Stimulated activated naive CD8-positive, alpha-beta T cell treated with anti-CD3 and anti-CD28 coated beads, Interleukin-15, amount 100 ng/mL, for 72 hours (primary cell): Measurements from ENCODE around the gene ARF4.
"Not testable (repeated sequence)": the region's sequence is repeated elsewhere in the genome, so short reads cannot be mapped to it uniquely, and the experiment has no call there.

Experiments used
- ATAC-seq: fragments of 150-1000 bp; cut with Tn5 transposase; 2 replicates; pipeline ENCODE4 v1.10.0; 2021; ENCODE audit warnings: mild to moderate bottlenecking, moderate library complexity
- DNase-seq, 2 donors: peaks; one replicate each; pipeline ENCODE4 v3.0.0; 2021 to 2022
- H3K27ac Mint-ChIP-seq, 2 donors: one replicate each; pipeline ENCODE4 v1.8.0; 2022; ENCODE audit warnings: mild to moderate bottlenecking in 2 of 2, mixed read lengths in 2 of 2, moderate library complexity in 2 of 2
- H3K27me3 Mint-ChIP-seq: one replicate; pipeline ENCODE4 v1.8.0; 2022; ENCODE audit warnings: mixed read lengths
- H3K4me1 Mint-ChIP-seq: one replicate; pipeline ENCODE4 v1.8.0; 2022; ENCODE audit warnings: mild to moderate bottlenecking, mixed read lengths
- H3K4me3 Mint-ChIP-seq, 2 donors: one replicate each; pipeline ENCODE4 v1.8.0; 2022; ENCODE audit warnings: mild to moderate bottlenecking in 2 of 2, mixed read lengths in 2 of 2, moderate library complexity in 1 of 2
- H3K9me3 Mint-ChIP-seq, 2 donors: one replicate each; pipeline ENCODE4 v1.8.0; 2022; ENCODE audit warnings: mixed read lengths in 2 of 2

ARF4 gene

DNA sequence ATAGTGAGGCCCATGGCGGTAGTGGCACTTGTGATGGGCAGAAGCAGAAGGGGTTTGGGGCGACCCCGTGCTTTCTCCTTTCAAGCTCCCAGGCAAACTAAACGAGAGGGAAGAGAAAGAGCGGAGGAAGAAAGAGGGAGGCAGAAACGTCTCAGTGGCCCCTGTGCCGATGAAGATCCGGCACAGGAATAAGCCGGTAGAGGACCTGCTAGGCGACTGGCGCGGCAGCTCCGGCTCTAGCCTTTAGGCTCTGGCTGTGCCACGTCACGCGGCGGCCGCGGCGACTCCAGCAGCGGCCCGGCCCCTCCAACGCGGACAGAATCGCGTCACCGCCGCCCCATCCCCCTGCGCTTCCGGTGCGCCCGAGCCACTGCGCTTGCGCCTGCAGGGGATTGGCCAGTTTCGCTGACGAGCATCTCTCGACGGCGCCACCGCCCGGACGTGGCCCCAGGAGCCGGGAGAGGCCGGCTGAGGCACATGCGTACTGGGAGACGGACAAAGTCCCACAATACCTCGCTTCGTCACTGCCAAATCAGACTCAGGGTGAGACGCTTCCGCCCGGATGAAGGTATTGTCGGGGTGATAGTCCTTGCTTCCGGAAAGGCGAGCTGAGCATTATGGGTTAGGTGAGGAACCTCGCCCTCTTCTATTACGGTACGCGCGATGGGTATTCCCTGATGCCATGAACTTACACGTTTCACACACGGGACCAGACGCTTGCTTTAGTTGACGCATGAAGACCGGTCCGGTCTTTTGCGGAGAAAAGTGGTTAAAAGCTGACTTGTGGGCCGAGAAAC, at the start of gene ARF4:
Gene ARF4, minus strand, starts transcription at position 218 of the 797 bp plus-strand sequence. Its CDS starts 204 bp downstream, at position 14.
- Mint-ChIP-seq H3K27ac (peak within 1 kb of the TSS; percentile 94 to 98), H3K9me3 (no peaks in the 10 kb centered on the region), H3K4me1 (peaks cover 58% of the 10 kb centered on the region), H3K4me3 (peak within 1 kb of the TSS; percentile 93 to 98), H3K27me3 (no peaks in the 10 kb centered on the region)
- DNase-seq (peak; percentile 100), ATAC-seq (peak; percentile 97)

DNA sequence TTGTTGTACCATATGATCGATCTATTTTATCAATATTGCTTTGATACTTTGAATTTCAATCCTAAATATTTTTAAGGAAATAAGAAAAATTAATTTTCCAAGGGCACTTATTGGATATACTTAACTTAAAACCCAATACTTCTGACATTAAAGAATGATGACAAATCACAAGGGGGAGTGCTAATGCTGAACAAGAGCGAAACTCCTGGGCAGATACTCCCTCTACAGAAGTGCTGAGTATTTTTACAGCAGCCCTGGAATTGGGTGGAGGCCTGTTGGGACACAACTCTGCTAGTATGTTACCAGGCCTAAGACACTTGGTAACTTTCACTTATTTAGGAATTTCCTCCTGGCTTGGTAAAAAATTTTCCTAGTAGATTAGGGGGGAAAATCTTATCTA, 49.6 kb upstream of the ARF4 start:
- peaks cover 9% of the 10 kb centered on the region for H3K4me1 Mint-ChIP-seq
- no peak for DNase-seq
- no peak overlapping the region for H3K4me3 Mint-ChIP-seq
- peak overlapping the region in 1 of 2 donors; percentile 3 for H3K27ac Mint-ChIP-seq
- peaks cover 9 to 12% of the 10 kb centered on the region in 2 donors for H3K9me3 Mint-ChIP-seq
- ATAC-seq: no peak
- no peaks in the 10 kb centered on the region for H3K27me3 Mint-ChIP-seq

DNA sequence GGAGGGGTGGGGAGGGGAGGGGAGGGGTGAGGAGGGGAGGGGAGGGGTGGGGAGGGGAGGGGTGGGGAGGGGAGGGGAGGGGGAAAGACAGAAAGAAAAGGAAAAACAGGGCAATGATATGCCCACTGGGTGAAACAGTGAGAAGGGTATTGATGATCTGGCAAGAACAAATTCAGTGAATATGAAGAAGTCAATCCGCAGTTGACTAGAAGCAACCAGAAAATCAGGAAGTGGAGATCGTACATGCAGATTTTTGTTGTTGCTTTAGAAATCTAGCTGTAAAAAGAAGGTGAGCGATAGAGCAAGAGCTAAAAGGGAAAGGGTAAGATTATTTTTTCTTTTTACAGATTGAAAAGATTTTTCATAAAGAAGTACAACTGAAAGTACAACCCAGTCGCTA, 47.6 kb upstream of the ARF4 start:
- DNase-seq: no peak
- Mint-ChIP-seq H3K4me3 (no peak overlapping the region), H3K27me3 (no peaks in the 10 kb centered on the region), H3K27ac (no peak overlapping the region), H3K4me1 (peaks cover 9% of the 10 kb centered on the region), H3K9me3 (peaks cover 9 to 12% of the 10 kb centered on the region in 2 donors)
- no peak for ATAC-seq

DNA sequence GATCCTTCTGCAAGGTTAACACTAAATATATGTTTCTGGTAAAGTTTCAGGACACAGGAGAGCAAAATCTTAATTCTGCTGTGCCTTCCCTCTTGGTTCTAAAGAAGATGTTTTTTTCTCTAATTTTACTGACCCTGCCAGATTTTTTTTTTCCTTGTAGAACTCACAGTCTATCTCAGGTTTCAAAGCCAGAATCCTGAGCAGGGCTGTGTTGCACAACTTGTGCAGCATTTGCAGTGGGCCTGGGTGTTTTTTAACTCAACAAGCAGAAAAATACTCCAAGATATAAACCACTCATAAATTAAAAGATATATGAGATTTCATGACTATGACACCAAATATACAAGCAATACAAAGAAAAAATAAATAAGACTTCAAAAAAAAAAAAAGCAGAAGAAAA, 40.2 kb upstream of the ARF4 start:
- H3K4me3 Mint-ChIP-seq: no peak overlapping the region
- no peak for DNase-seq
- ATAC-seq: no peak
- no peaks in the 10 kb centered on the region for H3K9me3 Mint-ChIP-seq
- H3K4me1 Mint-ChIP-seq: no peaks in the 10 kb centered on the region
- no peaks in the 10 kb centered on the region for H3K27me3 Mint-ChIP-seq
- H3K27ac Mint-ChIP-seq: peak overlapping the region in 1 of 2 donors; percentile 63

DNA sequence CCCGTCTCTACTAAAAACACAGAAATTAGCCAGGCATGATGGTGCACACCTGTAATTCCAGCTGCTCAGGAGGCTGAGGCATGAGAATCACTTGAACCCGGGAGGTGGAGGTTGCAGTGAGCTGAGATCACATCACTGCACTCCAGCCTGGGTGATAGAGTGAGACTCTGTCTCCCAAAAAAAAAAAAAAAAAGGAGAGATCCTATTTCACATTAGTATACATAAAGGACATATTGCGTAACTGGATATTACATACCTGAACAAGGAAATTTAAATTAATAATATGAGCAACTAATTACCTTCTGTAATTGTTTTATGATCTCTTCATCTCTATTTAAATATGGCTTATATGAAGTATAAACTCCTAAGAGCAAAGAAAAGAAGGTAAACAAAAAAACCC, 37.1 kb upstream of the ARF4 start:
- H3K27me3 Mint-ChIP-seq, H3K4me1 Mint-ChIP-seq, H3K9me3 Mint-ChIP-seq, DNase-seq, H3K4me3 Mint-ChIP-seq, ATAC-seq: not testable (repeated sequence)
- peak overlapping the region in 1 of 2 donors; percentile 12 for H3K27ac Mint-ChIP-seq

DNA sequence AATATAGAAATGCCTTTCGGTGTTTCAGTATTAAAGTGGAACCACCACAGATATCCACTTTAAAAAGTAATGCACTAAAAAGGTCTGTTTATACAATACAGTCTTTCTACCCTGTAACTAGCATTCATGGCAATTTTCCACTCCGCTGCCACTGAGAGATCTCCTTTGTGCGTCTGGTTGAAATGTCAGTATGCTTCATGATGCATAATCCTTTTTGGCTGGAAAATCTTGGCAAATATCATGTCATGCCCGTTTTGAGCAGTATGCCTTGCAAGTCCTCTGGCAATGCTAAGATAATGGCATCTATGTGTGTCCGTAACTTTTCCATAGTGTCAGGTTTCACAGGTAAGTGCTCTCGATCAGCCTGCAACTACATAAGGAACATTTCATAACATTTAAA, 30.8 kb upstream of the ARF4 start:
- no peak overlapping the region for H3K4me3 Mint-ChIP-seq
- H3K27ac Mint-ChIP-seq: peak overlapping the region in 1 of 2 donors; percentile 77
- no peaks in the 10 kb centered on the region for H3K27me3 Mint-ChIP-seq
- no peaks in the 10 kb centered on the region for H3K4me1 Mint-ChIP-seq
- DNase-seq: no peak
- no peak for ATAC-seq
- H3K9me3 Mint-ChIP-seq: no peaks in the 10 kb centered on the region

DNA sequence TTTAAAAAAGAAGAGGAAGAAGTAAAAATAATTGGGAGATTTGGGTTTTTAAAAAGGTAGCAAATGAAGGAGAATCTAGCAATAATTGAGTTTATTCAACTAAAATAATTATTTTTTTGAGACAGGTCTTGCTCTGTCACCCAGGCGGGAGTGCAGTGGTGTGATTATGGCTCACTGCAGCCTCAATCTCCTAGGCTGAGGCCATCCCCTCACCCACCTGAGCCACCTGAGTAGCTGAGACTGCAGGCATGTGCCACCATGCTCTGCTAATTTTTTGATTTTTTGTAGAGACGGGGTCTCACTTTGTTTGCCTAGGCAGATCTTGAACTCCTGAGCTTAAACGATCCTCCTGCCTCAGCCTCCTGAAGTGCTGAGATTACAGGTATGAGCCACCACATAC, 27.7 kb upstream of the ARF4 start:
- no peaks in the 10 kb centered on the region for H3K9me3 Mint-ChIP-seq
- no peak for DNase-seq
- no peak overlapping the region for H3K4me3 Mint-ChIP-seq
- no peaks in the 10 kb centered on the region for H3K27me3 Mint-ChIP-seq
- no peaks in the 10 kb centered on the region for H3K4me1 Mint-ChIP-seq
- H3K27ac Mint-ChIP-seq: no peak overlapping the region
- ATAC-seq: no peak

DNA sequence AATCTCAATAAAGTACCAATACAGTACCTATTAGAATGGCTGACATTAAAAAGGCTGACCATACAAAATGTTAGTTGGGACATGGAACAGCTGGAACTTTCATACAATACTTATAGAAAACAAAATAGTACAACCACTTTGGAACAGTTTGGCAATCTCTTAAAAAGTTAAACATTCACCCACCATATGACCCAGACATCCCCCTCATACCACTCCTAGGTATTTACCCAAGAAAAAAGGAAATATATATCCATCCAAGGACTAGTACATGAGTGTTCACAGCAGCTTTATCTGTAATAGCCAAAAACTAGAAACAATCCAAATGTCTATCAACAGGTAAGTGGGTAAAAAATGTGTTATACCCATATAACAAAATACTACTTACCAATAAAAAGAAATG, 25.2 kb upstream of the ARF4 start:
- ATAC-seq: no peak
- H3K9me3 Mint-ChIP-seq: no peaks in the 10 kb centered on the region
- no peaks in the 10 kb centered on the region for H3K27me3 Mint-ChIP-seq
- no peak overlapping the region for H3K4me3 Mint-ChIP-seq
- DNase-seq: no peak
- no peak overlapping the region for H3K27ac Mint-ChIP-seq
- no peaks in the 10 kb centered on the region for H3K4me1 Mint-ChIP-seq

DNA sequence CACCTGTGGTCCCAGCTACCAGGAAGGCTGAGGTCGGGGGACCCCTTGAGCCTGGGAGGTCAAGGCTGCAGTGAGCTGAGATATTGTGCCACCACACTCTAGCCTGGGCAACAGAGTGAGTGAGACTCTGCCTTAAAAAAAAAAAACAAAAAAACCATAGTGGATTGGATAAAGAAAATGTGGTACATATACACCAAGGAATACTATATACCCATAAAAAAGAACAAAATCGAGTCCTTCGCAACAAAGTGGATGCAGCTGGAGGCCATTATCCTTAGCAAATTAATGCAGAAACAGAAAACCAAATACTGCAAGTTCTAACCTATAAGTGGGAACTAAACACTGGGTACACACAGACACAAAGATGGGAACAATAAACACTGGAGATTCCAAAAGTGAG, 20.6 kb upstream of the ARF4 start:
- DNase-seq (no peak), ATAC-seq (no peak)
- no peak overlapping the region for H3K4me3 Mint-ChIP-seq
- H3K27me3 Mint-ChIP-seq: no peaks in the 10 kb centered on the region
- no peaks in the 10 kb centered on the region for H3K4me1 Mint-ChIP-seq
- H3K9me3 Mint-ChIP-seq: no peaks in the 10 kb centered on the region
- H3K27ac Mint-ChIP-seq: no peak overlapping the region

DNA sequence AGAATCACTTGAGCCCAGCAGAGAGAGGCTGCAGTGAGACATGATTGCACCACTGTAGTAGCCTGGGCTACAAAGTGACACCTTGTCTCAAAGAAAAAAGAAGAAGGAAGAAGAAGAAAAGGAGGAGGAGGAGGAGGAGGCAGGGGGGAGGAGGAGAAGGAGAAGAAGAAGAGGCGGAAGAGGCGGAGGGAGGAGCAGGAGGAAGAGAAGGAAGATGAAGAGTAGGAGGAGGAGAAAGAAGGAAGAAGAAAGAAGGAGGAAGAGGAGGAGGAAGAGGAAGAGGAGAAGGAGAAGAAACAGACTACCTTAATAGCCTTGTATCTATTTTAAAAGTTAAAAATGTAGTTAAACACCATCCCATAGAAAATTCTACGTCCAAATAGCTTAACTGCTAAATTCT, 19.1 kb upstream of the ARF4 start:
- Mint-ChIP-seq H3K4me3 (no peak overlapping the region), H3K27ac (no peak overlapping the region), H3K9me3 (no peaks in the 10 kb centered on the region), H3K27me3 (no peaks in the 10 kb centered on the region), H3K4me1 (no peaks in the 10 kb centered on the region)
- DNase-seq (no peak), ATAC-seq (no peak)

DNA sequence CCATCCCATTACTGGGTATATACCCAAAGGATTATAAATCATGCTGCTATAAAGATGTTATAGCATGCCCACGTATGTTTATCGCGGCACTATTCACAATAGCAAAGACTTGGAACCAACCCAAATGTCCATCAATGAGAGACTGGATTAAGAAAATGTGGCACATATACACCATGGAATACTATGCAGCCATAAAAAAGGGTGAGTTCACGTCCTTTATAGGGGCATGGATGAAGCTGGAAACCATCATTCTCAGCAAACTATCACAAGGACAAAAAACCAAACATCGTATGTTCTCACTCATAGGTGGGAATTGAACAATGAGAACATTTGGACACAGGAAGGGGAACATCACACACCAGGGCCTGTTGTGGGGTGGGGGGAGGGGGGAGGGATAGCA, 14.7 kb upstream of the ARF4 start:
- H3K27me3 Mint-ChIP-seq, ATAC-seq, H3K4me1 Mint-ChIP-seq, H3K27ac Mint-ChIP-seq, DNase-seq, H3K4me3 Mint-ChIP-seq: not testable (repeated sequence)
- H3K9me3 Mint-ChIP-seq: peaks cover 18% of the 10 kb centered on the region in 2 donors

DNA sequence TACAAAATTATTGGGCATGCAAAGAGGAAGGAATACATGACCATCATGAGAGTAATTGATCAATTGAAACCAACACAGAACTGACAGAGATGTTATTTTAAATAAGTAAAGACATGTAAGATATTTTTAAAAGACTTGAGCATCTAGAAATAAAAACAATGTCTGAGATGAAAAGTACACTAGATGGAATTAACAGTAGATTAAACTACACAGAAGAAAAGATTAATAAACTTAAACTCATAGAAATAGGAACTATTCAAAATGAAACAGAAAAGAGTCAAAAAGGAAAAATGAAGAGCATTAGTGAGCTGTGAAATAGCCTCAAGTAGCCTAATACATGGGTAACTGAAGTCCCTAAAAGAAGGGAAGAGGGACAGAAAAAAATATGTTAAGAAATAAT, 8.5 kb upstream of the ARF4 start:
- Mint-ChIP-seq H3K4me1 (peaks cover 10% of the 10 kb centered on the region), H3K9me3 (peaks cover 16 to 24% of the 10 kb centered on the region in 2 donors), H3K27me3 (no peaks in the 10 kb centered on the region), H3K4me3 (no peak overlapping the region), H3K27ac (no peak overlapping the region)
- DNase-seq: no peak
- no peak for ATAC-seq

DNA sequence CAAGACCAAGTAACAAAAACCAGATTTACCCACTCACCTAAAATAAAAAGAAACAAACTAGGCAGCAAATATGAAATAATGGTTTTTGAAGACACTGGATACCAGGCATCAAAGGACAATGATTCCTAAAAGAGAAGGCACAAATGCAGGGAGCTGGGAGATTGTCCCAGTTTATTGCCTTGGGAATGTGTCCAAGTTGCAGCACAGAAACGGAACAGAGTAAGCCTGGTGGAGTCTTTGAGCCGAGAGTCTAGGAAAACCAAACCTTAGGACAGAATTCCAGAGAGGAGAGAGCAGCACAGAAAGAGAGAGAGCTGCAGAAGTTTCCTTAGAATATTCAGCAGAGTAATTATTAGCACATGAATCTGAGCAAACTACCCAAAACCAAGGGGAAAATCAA, 7.8 kb upstream of the ARF4 start:
- ATAC-seq (no peak), DNase-seq (no peak)
- H3K9me3 Mint-ChIP-seq: peaks cover 11 to 17% of the 10 kb centered on the region in 2 donors
- no peak overlapping the region for H3K27ac Mint-ChIP-seq
- H3K4me1 Mint-ChIP-seq: peaks cover 15% of the 10 kb centered on the region
- H3K27me3 Mint-ChIP-seq: no peaks in the 10 kb centered on the region
- H3K4me3 Mint-ChIP-seq: no peak overlapping the region

DNA sequence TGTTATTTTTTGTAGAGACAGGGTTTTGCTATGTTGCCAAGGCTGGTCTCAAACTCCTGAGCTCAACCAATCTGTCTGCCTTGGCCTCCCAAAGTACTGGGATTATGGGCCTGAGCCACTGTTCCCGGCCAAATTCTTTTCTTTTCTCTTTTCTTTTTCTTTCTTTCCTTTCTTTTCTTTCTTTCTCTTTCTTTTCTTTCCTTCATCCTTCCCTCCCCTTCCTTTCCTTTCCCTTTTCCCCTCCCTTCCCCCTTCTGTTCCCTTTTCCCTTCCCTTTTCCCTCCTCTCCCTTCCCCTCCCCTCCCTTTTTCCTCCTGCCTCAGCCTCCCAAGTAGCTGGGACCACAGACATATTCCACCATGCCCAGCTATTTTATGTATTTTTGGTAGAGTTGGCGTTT, 3.1 kb upstream of the ARF4 start:
- Mint-ChIP-seq H3K27me3 (no peaks in the 10 kb centered on the region), H3K27ac (peak overlapping the region in 1 of 2 donors; percentile 86), H3K9me3 (no peaks in the 10 kb centered on the region), H3K4me1 (peaks cover 37% of the 10 kb centered on the region), H3K4me3 (peak overlapping the region; percentile 0 to 50)
- no peak for DNase-seq
- ATAC-seq: no peak

DNA sequence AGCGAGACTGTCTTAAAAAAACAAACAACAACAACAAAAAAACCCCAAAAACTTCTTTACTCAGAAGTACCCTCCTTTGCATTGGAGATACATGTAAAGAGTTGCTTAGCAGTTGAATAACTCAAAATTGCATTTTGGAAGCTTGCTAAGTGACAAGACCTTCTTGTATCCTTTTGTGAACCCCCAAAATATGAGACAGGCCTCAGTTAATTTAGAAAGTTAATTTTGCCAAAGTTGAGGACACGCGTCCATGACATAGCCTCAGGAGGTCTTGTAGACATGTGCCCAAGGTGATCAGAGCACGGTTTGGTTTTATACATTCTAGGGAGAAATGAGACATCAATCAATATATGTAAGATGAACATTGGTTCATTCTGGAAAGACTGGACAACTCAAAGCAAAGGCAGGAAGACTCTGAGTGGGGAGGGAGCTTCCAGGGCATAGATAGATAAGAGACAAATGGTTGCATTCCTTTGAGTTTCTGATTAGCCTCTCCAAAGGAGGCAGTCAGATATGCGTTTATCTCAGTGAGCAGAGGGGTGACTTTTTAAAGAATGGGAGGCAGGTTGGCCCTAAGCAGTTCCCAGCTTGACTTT, 1.7 kb upstream of the ARF4 start:
- Mint-ChIP-seq H3K27ac (peak overlapping the region; percentile 88 to 98), H3K27me3 (no peaks in the 10 kb centered on the region), H3K4me3 (peak overlapping the region; percentile 93 to 98), H3K4me1 (peaks cover 44% of the 10 kb centered on the region), H3K9me3 (no peaks in the 10 kb centered on the region)
- DNase-seq: no peak
- no peak for ATAC-seq

DNA sequence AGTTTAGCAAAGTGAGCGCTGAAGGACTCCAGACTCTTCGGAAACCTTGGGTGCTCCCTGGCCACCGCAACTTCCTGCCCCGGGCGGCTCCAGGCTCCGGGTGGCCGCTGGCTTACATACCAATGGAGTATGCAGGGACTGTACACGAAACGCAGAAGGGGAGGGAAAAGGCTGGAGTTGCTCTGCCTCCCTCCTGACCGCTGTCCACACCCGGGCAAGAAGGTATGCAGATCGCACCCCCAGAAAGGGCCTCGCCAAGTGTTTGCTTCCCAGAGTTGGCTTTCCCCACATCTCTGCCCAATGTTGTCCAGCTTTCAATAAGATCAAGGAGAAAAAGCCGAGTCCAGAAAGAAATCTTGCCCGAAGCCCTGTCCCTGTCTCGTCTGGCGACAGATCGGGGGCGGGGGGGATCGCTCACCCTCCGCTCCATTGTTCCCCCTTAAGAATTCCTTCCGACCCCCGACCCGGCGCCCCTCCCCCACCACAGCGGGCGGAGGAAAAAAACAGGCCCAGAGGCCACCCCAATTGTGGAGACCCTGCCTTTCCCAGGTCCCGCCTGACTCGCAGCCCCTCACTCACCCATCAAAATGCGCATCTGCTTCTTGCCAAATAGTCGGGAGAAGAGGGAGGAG, 533 bp downstream of the ARF4 start:
- Mint-ChIP-seq H3K9me3 (no peaks in the 10 kb centered on the region), H3K27me3 (no peaks in the 10 kb centered on the region), H3K4me1 (peaks cover 56% of the 10 kb centered on the region), H3K4me3 (peak overlapping the region; percentile 93 to 98), H3K27ac (peak overlapping the region; percentile 90 to 98)
- ATAC-seq: no peak
- DNase-seq: peak; percentile 46 to 55
